ENCODE data around the gene IRX6. TPM values are rescaled to one million over a fixed set of nuclear protein-coding genes. Genes with fewer than 3 reads are reported as not detected.
A peak's percentile ranks its signal among the peaks of the same experiment; 100 is the strongest.

IRX6 gene
- polyA plus RNA-seq, 6 donors from 2014 or later: not detected

DNA sequence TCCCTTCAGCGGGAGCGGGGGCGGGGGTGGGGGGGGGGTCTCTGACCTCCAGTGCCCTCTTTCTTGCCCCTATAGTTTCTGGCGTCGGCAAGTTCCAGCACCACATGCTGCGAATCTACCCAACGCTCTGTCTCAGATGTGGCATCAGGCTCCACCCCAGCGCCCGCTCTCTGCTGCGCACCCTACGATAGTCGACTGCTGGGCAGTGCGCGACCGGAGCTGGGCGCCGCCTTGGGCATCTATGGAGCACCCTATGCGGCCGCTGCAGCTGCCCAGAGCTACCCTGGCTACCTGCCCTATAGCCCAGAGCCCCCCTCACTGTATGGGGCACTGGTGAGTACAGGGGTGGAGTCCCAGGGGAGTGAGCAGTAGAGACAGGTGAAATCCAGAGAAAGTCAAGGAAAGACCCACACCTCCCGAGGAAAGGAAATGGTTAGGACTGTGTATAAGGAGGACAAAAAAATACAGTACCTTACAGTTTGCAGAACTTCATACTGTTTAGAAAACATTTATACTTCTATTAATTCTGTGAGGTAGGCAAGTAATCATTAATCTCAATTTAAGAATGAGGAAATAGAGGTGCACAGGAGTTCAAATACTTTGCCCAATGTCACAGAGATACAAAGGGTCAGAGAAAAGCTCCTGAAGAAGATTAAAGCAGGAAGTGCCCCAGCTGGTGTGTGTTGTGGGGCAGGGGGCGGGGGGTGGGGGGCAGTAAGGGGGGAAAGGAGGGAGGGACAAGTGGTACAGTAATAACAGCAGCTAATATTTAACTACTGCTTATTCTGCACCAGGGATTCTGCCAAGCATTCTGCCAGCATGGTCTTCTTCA is 2.5 kb downstream of the IRX6 start:
- Mint-ChIP-seq H3K27ac (no peak overlapping the region), H3K27me3 (peaks cover 42 to 78% (median 60%) of the 10 kb centered on the region in 3 donors), H3K9me3 (peaks cover 0 to 4% (median 0%) of the 10 kb centered on the region in 7 donors), H3K4me3 (peak overlapping the region in 1 of 8 donors; percentile 63), H3K36me3 (peaks cover 3 to 10% of the 10 kb centered on the region in 2 donors), H3K4me1 (peaks cover 15 to 18% (median 17%) of the 10 kb centered on the region in 3 donors)
- no peak for ATAC-seq (ENCODE audit: low read depth in 2 of 2)
- DNase-seq: no peak

DNA sequence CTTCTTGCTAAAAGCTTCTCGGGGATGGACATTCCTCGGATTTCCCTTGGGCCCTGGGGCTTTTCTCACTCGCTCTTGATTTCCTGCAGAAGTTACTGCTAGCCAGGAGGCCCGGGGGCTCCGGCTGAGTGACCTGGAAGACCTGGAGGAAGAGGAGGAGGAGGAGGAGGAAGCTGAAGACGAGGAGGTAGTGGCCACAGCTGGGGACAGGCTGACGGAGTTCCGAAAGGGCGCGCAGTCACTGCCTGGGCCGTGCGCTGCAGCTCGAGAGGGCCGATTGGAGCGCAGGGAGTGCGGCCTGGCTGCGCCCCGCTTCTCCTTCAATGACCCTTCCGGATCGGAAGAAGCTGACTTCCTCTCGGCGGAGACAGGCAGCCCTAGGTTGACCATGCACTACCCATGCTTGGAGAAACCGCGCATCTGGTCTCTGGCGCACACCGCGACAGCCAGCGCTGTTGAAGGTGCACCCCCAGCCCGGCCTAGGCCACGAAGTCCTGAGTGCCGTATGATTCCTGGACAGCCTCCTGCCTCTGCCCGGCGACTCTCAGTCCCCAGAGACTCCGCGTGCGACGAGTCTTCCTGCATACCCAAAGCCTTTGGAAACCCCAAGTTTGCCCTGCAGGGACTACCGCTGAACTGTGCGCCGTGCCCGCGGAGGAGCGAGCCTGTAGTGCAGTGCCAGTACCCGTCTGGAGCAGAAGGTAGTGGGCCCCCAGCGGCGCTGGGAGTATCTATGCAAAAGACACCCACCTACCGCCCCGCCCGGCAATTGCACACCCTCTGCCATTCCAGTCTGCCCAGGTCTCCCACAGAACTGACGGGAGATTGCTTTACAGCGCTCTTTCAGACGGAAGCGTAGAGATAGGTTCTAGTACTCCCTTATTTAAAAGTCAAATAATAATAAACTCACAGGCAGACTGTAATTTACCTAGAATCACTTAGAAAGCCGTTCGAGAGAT is 4.9 kb downstream of the IRX6 start:
- no peak overlapping the region for H3K27ac Mint-ChIP-seq

GRCh38 chr16:55329791-55330428 is 5.9 kb downstream of the IRX6 start:
- H3K4me3 Mint-ChIP-seq: peak overlapping the region in 1 of 8 donors; percentile 0

More for the DNA sequence above, 4.9 kb downstream of the IRX6 start:
- Mint-ChIP-seq H3K9me3 (peaks cover 0 to 4% (median 0%) of the 10 kb centered on the region in 7 donors), H3K36me3 (peaks cover 3 to 10% of the 10 kb centered on the region in 2 donors), H3K4me1 (peaks cover 17 to 25% (median 18%) of the 10 kb centered on the region in 3 donors), H3K27me3 (peaks cover 56 to 93% (median 79%) of the 10 kb centered on the region in 3 donors), H3K4me3 (peak overlapping the region in 1 of 8 donors; percentile 35)
- ATAC-seq (ENCODE audit: low read depth in 2 of 2) (no peak), DNase-seq (no peak)

DNA sequence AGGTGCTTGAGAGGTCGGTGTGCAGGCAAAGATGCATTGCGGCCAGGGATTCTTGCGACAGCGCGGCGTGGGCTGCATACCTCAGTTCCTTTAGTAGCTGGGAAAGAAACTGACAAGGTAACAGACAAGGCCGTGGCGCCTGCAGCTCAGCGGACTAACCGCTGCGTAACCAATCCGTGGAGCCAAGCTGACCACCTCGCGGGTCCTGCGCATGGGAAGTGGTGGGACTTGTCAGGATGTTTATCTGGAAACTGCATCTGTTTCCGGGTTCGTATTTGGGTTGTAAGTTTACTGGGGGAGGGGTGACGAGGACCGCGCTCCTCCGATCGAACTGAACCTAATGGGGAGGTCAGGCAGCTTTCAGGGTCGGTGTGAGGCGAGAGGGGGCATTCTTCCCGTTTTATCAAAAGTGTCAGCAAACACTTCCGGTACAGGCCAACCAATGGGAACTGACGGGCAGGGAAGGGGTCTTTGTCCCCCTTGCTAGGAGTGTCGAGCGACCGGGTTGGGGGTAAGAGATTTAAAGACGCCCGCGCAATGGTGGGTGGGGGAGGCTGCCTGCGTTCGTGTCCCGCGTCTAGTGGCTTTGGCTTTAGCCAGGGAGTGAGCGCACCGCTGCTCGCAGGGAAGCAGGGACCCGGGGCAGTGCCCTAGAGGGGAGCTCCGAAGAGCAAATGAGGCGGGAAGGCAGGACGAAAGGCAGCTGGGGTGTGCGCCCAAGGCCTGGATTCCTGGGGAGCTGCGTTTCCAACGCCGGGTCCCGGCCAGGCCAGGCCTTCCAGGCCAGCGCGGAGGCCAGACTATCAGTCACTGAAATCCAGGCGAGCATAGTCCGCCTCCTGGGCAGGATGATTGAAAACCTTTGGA is 7.0 kb downstream of the IRX6 start:
- peaks cover 0 to 3% of the 10 kb centered on the region in 2 donors for H3K36me3 Mint-ChIP-seq
- H3K4me1 Mint-ChIP-seq: peaks cover 9 to 23% (median 15%) of the 10 kb centered on the region in 3 donors

More at GRCh38 chr16:55329791-55330428, 5.9 kb downstream of the IRX6 start:
- peaks cover 0 to 4% (median 0%) of the 10 kb centered on the region in 7 donors for H3K9me3 Mint-ChIP-seq
- ATAC-seq (ENCODE audit: low read depth in 2 of 2): no peak
- peaks cover 17 to 25% (median 21%) of the 10 kb centered on the region in 3 donors for H3K4me1 Mint-ChIP-seq
- H3K27ac Mint-ChIP-seq: no peak overlapping the region
- peaks cover 56 to 90% (median 78%) of the 10 kb centered on the region in 3 donors for H3K27me3 Mint-ChIP-seq
- peaks cover 3 to 10% of the 10 kb centered on the region in 2 donors for H3K36me3 Mint-ChIP-seq
- DNase-seq: no peak

DNA sequence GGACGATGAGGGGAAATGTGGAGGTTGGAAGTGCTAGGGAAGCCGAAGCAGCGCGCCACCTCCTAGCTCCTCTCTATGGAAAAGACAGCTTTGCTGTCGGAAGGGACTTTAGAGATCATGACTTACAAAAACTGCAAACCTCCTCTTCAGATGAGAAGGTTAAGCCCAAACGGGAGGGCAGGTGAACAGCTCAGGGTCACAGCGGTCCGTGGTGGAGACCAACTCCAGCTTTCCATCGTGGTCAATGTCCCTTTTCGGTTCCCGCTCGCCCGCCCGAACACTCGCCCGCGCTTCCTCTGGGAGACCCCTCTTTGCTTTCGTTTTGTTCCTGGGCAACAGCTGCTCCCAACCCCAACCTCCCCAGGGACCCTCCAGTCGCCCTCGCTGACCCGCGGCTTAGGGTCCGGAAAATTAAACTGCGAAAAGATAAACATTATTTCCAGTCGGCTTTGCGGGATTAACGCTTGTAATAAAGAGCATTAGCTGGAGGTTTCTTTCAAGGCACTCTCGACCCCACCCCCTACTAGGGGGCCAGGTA is 7.7 kb downstream of the IRX6 start:
- no peak for ATAC-seq (ENCODE audit: low read depth in 2 of 2)
- H3K27me3 Mint-ChIP-seq: peaks cover 43 to 73% (median 68%) of the 10 kb centered on the region in 3 donors
- H3K9me3 Mint-ChIP-seq: peaks cover 0 to 4% (median 0%) of the 10 kb centered on the region in 7 donors
- no peak for DNase-seq
- H3K4me1 Mint-ChIP-seq: peaks cover 9 to 23% (median 15%) of the 10 kb centered on the region in 3 donors
- no peak overlapping the region for H3K27ac Mint-ChIP-seq
- peaks cover 0 to 3% of the 10 kb centered on the region in 2 donors for H3K36me3 Mint-ChIP-seq
- peak overlapping the region in 4 of 8 donors; percentile 38 to 81 (median 63) for H3K4me3 Mint-ChIP-seq

More for the DNA sequence above, 7.0 kb downstream of the IRX6 start:
- ATAC-seq (ENCODE audit: low read depth in 2 of 2) (no peak), DNase-seq (no peak)
- peak overlapping the region in 6 of 8 donors; percentile 28 to 59 (median 40) for H3K4me3 Mint-ChIP-seq
- peaks cover 0 to 4% (median 0%) of the 10 kb centered on the region in 7 donors for H3K9me3 Mint-ChIP-seq
- H3K27me3 Mint-ChIP-seq: peaks cover 47 to 79% (median 75%) of the 10 kb centered on the region in 3 donors
- H3K27ac Mint-ChIP-seq: no peak overlapping the region

DNA sequence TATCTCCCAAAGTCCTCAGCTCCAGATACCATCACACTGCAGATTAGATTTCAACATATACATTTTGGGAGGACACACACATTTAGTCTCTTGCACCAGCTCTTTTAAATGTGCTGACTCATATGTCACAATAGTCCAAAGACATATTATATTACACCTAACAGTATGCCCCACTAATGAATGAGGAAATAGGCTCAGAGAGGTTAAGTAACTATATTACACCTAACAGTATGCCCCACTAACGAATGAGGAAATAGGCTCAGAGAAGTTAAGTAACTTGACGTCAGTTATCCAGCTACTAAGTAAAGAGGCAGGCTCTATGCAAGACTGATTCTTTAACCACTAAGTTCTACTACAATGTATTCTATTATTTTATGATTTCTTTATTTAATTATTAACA is 9.7 kb downstream of the IRX6 start:
- H3K27me3 Mint-ChIP-seq: peaks cover 32 to 57% (median 49%) of the 10 kb centered on the region in 3 donors
- no peak for ATAC-seq (ENCODE audit: low read depth in 2 of 2)
- peaks cover 0 to 3% of the 10 kb centered on the region in 2 donors for H3K36me3 Mint-ChIP-seq
- no peak overlapping the region for H3K27ac Mint-ChIP-seq
- H3K4me1 Mint-ChIP-seq: peaks cover 9 to 22% (median 16%) of the 10 kb centered on the region in 3 donors
- DNase-seq: no peak
- no peak overlapping the region for H3K4me3 Mint-ChIP-seq
- peaks cover 0 to 3% (median 0%) of the 10 kb centered on the region in 7 donors for H3K9me3 Mint-ChIP-seq

DNA sequence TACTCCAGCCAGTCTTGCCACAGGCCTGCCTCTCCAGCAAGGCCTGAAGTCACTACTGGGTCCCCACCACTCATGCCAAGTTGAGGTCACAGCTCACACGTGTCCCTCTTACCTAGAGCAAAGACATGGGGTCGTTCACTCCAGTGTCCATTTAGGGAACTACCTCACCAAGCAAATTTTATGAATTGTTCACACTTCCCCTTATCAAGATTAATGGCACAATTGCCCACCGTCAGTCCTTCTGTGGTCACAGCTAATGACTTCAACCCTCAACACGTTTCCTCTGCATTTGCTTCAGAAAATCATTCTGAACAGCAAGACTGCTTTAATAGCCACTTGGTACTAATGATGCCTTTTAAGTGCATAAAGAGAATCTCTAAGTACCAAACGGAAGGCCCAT is 14.6 kb downstream of the IRX6 start:
- Mint-ChIP-seq H3K4me3 (no peak overlapping the region), H3K4me1 (peaks cover 0 to 11% (median 7%) of the 10 kb centered on the region in 3 donors), H3K36me3 (no peaks in the 10 kb centered on the region), H3K27ac (no peak overlapping the region), H3K27me3 (peaks cover 8 to 16% (median 10%) of the 10 kb centered on the region in 3 donors), H3K9me3 (peaks cover 0 to 8% (median 0%) of the 10 kb centered on the region in 7 donors)
- ATAC-seq (ENCODE audit: low read depth in 2 of 2) (no peak), DNase-seq (no peak)

GRCh38 chr16:55340445-55340844 is 16.4 kb downstream of the IRX6 start:
- H3K4me1 Mint-ChIP-seq: peaks cover 0 to 11% (median 4%) of the 10 kb centered on the region in 3 donors
- H3K27ac Mint-ChIP-seq: no peak overlapping the region
- ATAC-seq (ENCODE audit: low read depth in 2 of 2): no peak
- H3K4me3 Mint-ChIP-seq: no peak overlapping the region
- no peak for DNase-seq
- no peaks in the 10 kb centered on the region for H3K36me3 Mint-ChIP-seq
- peaks cover 5 to 10% (median 8%) of the 10 kb centered on the region in 3 donors for H3K27me3 Mint-ChIP-seq
- H3K9me3 Mint-ChIP-seq: peaks cover 0 to 8% (median 0%) of the 10 kb centered on the region in 7 donors

DNA sequence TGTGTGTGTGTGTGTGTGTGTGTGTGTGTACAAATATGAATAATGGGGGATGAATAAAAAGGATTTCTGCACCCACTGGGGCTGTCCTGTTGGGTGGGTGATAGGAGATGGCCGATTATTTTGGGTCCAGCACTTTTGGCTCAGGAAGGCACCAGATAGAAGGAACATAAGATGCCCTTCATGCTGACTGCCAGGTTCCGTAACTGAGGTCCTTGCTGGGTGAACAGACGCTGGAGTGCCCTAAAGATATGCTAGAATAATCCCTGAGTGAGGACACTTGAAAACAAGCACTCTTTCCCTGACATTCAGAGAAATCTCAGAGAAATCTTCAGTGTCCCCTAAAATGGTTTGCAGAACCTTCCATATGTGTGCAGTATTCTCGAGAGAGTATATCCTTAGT is 17.7 kb downstream of the IRX6 start:
- ATAC-seq (ENCODE audit: low read depth in 2 of 2): no peak
- H3K4me3 Mint-ChIP-seq: no peak overlapping the region
- no peak overlapping the region for H3K27ac Mint-ChIP-seq

DNA sequence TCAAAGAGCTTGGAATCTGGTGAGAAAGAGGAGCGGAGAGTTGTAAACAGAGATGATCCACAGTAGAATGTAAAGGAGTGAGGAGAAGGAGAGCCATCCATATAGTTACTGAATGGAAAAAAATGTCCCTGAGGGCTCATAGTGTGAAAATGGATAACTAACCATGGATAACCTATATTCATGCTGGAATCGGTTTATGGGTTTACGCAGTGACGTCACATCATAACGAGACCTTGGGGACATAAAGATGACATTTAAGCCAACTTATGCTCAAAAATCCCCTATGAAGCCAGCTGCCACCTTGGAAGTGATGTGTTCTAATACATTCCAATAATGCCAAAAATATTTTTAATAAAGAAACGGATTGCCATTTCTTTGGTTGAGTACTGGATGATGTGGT is 22.5 kb downstream of the IRX6 start:
- no peak overlapping the region for H3K27ac Mint-ChIP-seq
- DNase-seq (no peak), ATAC-seq (ENCODE audit: low read depth in 2 of 2) (no peak)
- H3K4me1 Mint-ChIP-seq: no peaks in the 10 kb centered on the region
- no peak overlapping the region for H3K4me3 Mint-ChIP-seq
- no peaks in the 10 kb centered on the region for H3K36me3 Mint-ChIP-seq
- peaks cover 0 to 4% (median 0%) of the 10 kb centered on the region in 7 donors for H3K9me3 Mint-ChIP-seq
- peaks cover 13 to 27% (median 26%) of the 10 kb centered on the region in 3 donors for H3K27me3 Mint-ChIP-seq

More for the DNA sequence above, 17.7 kb downstream of the IRX6 start:
- peaks cover 0 to 11% (median 4%) of the 10 kb centered on the region in 3 donors for H3K4me1 Mint-ChIP-seq
- H3K9me3 Mint-ChIP-seq: peaks cover 0 to 8% (median 2%) of the 10 kb centered on the region in 7 donors
- H3K36me3 Mint-ChIP-seq: no peaks in the 10 kb centered on the region
- DNase-seq: no peak
- H3K27me3 Mint-ChIP-seq: peaks cover 8 to 17% (median 16%) of the 10 kb centered on the region in 3 donors

DNA sequence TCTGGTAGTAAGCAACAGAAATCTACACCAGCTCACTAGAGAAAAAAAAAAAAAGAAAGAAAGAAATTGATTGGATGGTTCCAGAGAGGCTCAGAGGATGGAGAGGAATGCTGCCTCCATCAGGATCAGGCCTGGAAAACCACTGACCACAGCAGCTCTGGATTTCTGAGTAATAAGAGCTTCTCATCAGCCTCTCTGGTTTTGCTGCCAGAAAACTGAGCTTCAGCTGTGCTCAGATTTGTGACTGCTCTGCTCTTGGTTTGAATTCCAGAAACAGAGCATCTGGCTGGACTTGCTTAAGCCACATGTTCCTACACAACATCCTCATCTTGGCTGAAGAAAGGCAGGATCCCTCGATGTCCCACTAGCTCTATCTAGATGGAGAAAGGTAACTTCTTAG is 25.9 kb downstream of the IRX6 start:
- H3K27ac Mint-ChIP-seq: no peak overlapping the region
- DNase-seq (no peak), ATAC-seq (ENCODE audit: low read depth in 2 of 2) (no peak)
- peaks cover 0 to 9% (median 1%) of the 10 kb centered on the region in 7 donors for H3K9me3 Mint-ChIP-seq
- H3K36me3 Mint-ChIP-seq: no peaks in the 10 kb centered on the region
- no peak overlapping the region for H3K4me3 Mint-ChIP-seq
- no peaks in the 10 kb centered on the region for H3K4me1 Mint-ChIP-seq
- peaks cover 13 to 34% (median 26%) of the 10 kb centered on the region in 3 donors for H3K27me3 Mint-ChIP-seq
